Endothelial cell of umbilical vein (primary cell): ENCODE data around the gene TFAP2E. TPM values are rescaled to one million over a fixed set of nuclear protein-coding genes. Genes with fewer than 3 reads are reported as not detected.

Source experiments
- BruUV-seq: library from RNA; stranded (reverse); fragments of 400-500 nt; replicated peaks from 2 replicates; lab custom pipeline; 2021; lab: Mats Ljungman, UMichigan
- CTCF ChIA-PET: fragments of 300-600, 350-600 bp; sonication (Branson Sonifier 250); formaldehyde crosslinking; loops from one replicate; lab custom pipeline; 2021; ENCODE audit warnings: antibody characterized with exemption, inconsistent platforms; lab: Charles Lee
- POLR2A ChIA-PET: fragments of 300-600, 350-600 bp; sonication (Branson Sonifier 250); formaldehyde crosslinking; loops from one replicate; lab custom pipeline; 2021; ENCODE audit warnings: antibody characterized with exemption, inconsistent platforms; lab: Charles Lee
- DNase-seq: peaks from one replicate; pipeline ENCODE4 v3.0.0-alpha.2; 2011; ENCODE audit warnings: low read depth, low spot score
- FAIRE-seq: peaks from 2 replicates; lab custom pipeline; 2011; peaks lifted over from hg19 to GRCh38; lab: Jason Lieb, UNC
- H2AFZ ChIP-seq: 2 replicates; pipeline ENCODE4 v1.6.0; 2012; ENCODE audit warnings: low read depth, low read length, control low read depth, inconsistent platforms
- H3K27ac ChIP-seq: 2 replicates; pipeline ENCODE4 v1.5.1; 2011; ENCODE audit warnings: low read depth, mild to moderate bottlenecking, control low read depth, low read length, moderate library complexity; ENCODE audit not compliant: insufficient read depth
- H3K27me3 ChIP-seq, 2 experiments: 2 replicates each; pipeline versions ENCODE4 v1.6.0 to v1.6.1; 2011; ENCODE audit warnings: low read length in 2 of 2, mixed read lengths in 1 of 2; ENCODE audit not compliant: control insufficient read depth in 2 of 2, insufficient read depth in 2 of 2
- H3K36me3 ChIP-seq, 2 experiments: 2 replicates in 1 of 2; 3 replicates in 1 of 2; pipeline ENCODE4 v1.5.1; 2011; ENCODE audit warnings: low read length in 2 of 2, mild to moderate bottlenecking in 1 of 2, moderate library complexity in 1 of 2; ENCODE audit not compliant: control insufficient read depth in 2 of 2, insufficient read depth in 2 of 2; ENCODE audit errors: extremely low read depth in 1 of 2
- H3K4me1 ChIP-seq: 3 replicates; pipeline ENCODE4 v1.5.1; 2011; ENCODE audit warnings: mild to moderate bottlenecking, low read length; ENCODE audit not compliant: control insufficient read depth, insufficient read depth; ENCODE audit errors: extremely low read depth
- H3K4me2 ChIP-seq: 2 replicates; pipeline ENCODE4 v1.6.1; 2011; ENCODE audit warnings: low read length, control low read depth, mixed read lengths; ENCODE audit not compliant: insufficient read depth
- H3K4me3 ChIP-seq, 3 experiments: fragments of 200-600 bp in 1 of 3; sonication (generic), shearing (Covaris generic) in 1 of 3; replicated peaks in 1 of 3; 2 replicates each; pipeline ENCODE4 v1.5.1; 2011 to 2016; ENCODE audit warnings: control low read depth in 3 of 3, low read length in 3 of 3, mild to moderate bottlenecking in 2 of 3, inconsistent platforms in 1 of 3, low read depth in 1 of 3, moderate library complexity in 1 of 3; ENCODE audit not compliant: insufficient read depth in 1 of 3
- H3K79me2 ChIP-seq: 2 replicates; pipeline ENCODE4 v1.6.0; 2012; ENCODE audit warnings: low read length, inconsistent platforms; ENCODE audit not compliant: control insufficient read depth, insufficient read depth
- H3K9ac ChIP-seq: replicated peaks from 2 replicates; pipeline ENCODE3; 2011; ENCODE audit warnings: low read length, control low read depth; ENCODE audit not compliant: insufficient read depth; ENCODE audit errors: extremely low read depth
- H3K9me1 ChIP-seq: replicated peaks from 3 replicates; pipeline ENCODE4 v1.6.0; 2011; ENCODE audit warnings: mild to moderate bottlenecking, low read length; ENCODE audit not compliant: control insufficient read depth, insufficient read depth; ENCODE audit errors: extremely low read depth
- H3K9me3 ChIP-seq: replicated peaks from 2 replicates; pipeline ENCODE4 v1.5.1; 2012; ENCODE audit warnings: low read length, inconsistent platforms; ENCODE audit not compliant: control insufficient read depth, insufficient read depth
- H4K20me1 ChIP-seq: replicated peaks from 2 replicates; pipeline ENCODE3; 2011; ENCODE audit warnings: mild to moderate bottlenecking, low read length; ENCODE audit not compliant: control insufficient read depth, insufficient read depth; ENCODE audit errors: extremely low read depth
- dilution Hi-C: fragments of 300-500 bp; cut with MboI; formaldehyde crosslinking; loops from one replicate; pipeline ENCODE4 v1.15.0; 2019; ENCODE audit warnings: low sequenced_read_pairs; ENCODE audit not compliant: extremely low pct_ligation_motif_present
- intact Hi-C: fragments of 100-400 bp; cut with micrococcal nuclease; formaldehyde crosslinking; loops from one replicate; pipeline ENCODE4 v1.10.0; 2022
- polyA plus RNA-seq, 4 experiments: library from polyadenylated mRNA; depleted of rRNA in 3 of 4; stranded (reverse) in 3 of 4; unstranded in 1 of 4; fragments of >200 nt; gene quantifications; 2 replicates each; pipeline versions ENCODE4 v1.2.1 to v1.2.3, GENCODE V29; 2011 to 2012; ENCODE audit warnings: missing spikeins in 1 of 4
- total RNA-seq: library from RNA; stranded (reverse); gene quantifications from 2 replicates; pipeline ENCODE4 v1.2.3, GENCODE V29; 2021
- TF ChIP-seq, protein P1 (sequence below): IDR thresholded peaks from 2 replicates; pipeline ENCODE4 v1.6.1; 2011; ENCODE audit not compliant: insufficient read depth, insufficient read length
- TF ChIP-seq, protein P2 (sequence below), 2 donors: IDR thresholded peaks; 1 replicate in 1 of 2; 2 replicates in 1 of 2; pipeline ENCODE4 v1.5.1; 2011; ENCODE audit warnings: low read length in 2 of 2, mild to moderate bottlenecking in 2 of 2, moderate library complexity in 2 of 2, control low read depth in 1 of 2, inconsistent platforms in 1 of 2, low read depth in 1 of 2; ENCODE audit not compliant: insufficient read depth in 1 of 2; ENCODE audit errors: extremely low read depth in 1 of 2

The TFAP2E gene
- total and polyA plus RNA-seq, 2 donors (not counting 3 experiments of a cell fraction or from before 2014, with no cell fraction given) = 0.06 TPM; not detected in 1

DNA sequence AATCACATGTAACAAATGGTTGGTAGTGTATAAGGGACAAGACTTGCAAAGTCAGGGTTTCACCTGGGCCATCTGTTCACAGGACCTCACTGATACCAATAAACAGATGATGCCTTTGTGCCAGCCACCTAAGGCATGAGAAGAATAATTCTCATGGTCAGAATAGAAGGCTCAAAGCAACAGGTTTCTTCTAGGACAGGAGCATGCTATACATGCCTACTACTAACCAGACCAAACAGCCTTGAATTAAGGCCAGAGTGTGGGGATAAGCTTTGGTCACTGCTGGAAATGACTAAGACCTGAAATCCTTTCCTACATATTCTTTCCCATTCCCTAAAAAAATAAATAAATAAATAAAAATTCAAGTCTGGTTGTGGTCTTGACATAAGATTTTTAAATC lies 50.7 kb downstream of the TFAP2E start:
- ChIA-PET POLR2A (no interaction called here), CTCF (interaction anchor here (1.3 kb wide), 1 partner anchor 91 kb away, joined by 4 read pairs; no protein-coding TSS in a partner anchor)
- Histone ChIP-seq H3K9me3 (no peaks in the 10 kb centered on the region), H3K4me1 (no peaks in the 10 kb centered on the region), H3K27me3 (no peaks in the 10 kb centered on the region), H4K20me1 (peaks cover 3% of the 10 kb centered on the region), H3K36me3 (peaks cover 3 to 12% of the 10 kb centered on the region in 2 experiments), H3K27ac (no peak overlapping the region), H3K79me2 (peaks cover 49% of the 10 kb centered on the region), H3K4me2 (no peak overlapping the region), H3K9ac (no peak overlapping the region), H3K9me1 (no peaks in the 10 kb centered on the region), H3K4me3 (no peak overlapping the region), H2AFZ (no peak overlapping the region)
- no TSS peak for BruUV-seq
- TF ChIP-seq, protein P1, sequence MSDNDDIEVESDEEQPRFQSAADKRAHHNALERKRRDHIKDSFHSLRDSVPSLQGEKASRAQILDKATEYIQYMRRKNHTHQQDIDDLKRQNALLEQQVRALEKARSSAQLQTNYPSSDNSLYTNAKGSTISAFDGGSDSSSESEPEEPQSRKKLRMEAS = no peak
- no peak for DNase-seq
- dilution Hi-C loops (no loop called here), intact Hi-C loops (no loop called here)
- FAIRE-seq = no peak

DNA sequence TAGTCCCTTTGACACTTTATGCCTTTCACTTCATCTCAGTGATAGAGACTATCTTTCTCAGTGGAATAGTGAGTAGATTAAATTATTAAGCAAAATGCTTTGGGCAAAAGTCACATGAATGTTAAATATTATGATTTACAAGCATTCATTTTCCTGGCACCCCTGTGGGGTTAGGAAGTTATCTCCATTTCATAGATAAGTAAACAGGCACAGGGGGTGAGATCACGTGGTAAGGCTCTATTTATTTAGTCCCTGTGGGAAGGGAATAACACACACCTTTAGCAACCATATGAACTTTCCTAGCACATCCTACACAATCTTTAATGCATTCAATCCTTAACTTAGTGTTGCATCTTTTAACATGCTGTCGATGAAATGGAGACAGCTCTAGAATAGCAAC lies 55.9 kb downstream of the TFAP2E start:
- no TSS peak for BruUV-seq
- Histone ChIP-seq H3K27ac (no peak overlapping the region), H3K9me3 (no peaks in the 10 kb centered on the region), H3K4me1 (no peaks in the 10 kb centered on the region), H3K9ac (no peak overlapping the region), H3K4me2 (no peak overlapping the region), H3K27me3 (no peaks in the 10 kb centered on the region), H3K9me1 (no peaks in the 10 kb centered on the region), H4K20me1 (no peaks in the 10 kb centered on the region), H3K4me3 (no peak overlapping the region), H2AFZ (no peak overlapping the region), H3K79me2 (peaks cover 45% of the 10 kb centered on the region), H3K36me3 (peaks cover 10 to 25% of the 10 kb centered on the region in 2 experiments)
- dilution Hi-C loops (loop anchor here (25.0 kb wide), 1 partner anchor 108 kb away; no protein-coding TSS in a partner anchor), intact Hi-C loops (loop anchor here (2.0 kb wide), 1 partner anchor 70 kb away; no protein-coding TSS in a partner anchor)
- ChIA-PET POLR2A (no interaction called here), CTCF (no interaction called here)
- FAIRE-seq (no peak), DNase-seq (no peak)
- TF ChIP-seq, protein P2, sequence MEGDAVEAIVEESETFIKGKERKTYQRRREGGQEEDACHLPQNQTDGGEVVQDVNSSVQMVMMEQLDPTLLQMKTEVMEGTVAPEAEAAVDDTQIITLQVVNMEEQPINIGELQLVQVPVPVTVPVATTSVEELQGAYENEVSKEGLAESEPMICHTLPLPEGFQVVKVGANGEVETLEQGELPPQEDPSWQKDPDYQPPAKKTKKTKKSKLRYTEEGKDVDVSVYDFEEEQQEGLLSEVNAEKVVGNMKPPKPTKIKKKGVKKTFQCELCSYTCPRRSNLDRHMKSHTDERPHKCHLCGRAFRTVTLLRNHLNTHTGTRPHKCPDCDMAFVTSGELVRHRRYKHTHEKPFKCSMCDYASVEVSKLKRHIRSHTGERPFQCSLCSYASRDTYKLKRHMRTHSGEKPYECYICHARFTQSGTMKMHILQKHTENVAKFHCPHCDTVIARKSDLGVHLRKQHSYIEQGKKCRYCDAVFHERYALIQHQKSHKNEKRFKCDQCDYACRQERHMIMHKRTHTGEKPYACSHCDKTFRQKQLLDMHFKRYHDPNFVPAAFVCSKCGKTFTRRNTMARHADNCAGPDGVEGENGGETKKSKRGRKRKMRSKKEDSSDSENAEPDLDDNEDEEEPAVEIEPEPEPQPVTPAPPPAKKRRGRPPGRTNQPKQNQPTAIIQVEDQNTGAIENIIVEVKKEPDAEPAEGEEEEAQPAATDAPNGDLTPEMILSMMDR (IDR thresholded peaks at IDR 0.05; ENCODE audit: extremely low read depth in 1 of 2, insufficient read depth in 1 of 2, low read depth in 1 of 2, low read length in 2 of 2) = no peak
